Esophagus (tissue), 2 donors: ENCODE results near the gene RAB8B. TPM values are rescaled to one million over a fixed set of nuclear protein-coding genes. Genes with fewer than 3 reads are reported as not detected.
A peak's percentile ranks its signal among the peaks of the same experiment; 100 is the strongest.
"Not testable (repeated sequence)": the region's sequence is repeated elsewhere in the genome, so short reads cannot be mapped to it uniquely, and the experiment has no call there.

ENCODE experiments used
- H3K27ac ChIP-seq, 2 donors: one replicate each; pipeline ENCODE4 v1.5.1; 2013; ENCODE audit warnings: low read depth in 2 of 2, mild to moderate bottlenecking in 2 of 2, inconsistent platforms in 1 of 2, low read length in 1 of 2, moderate library complexity in 1 of 2
- H3K27me3 ChIP-seq, 2 donors: one replicate each; pipeline ENCODE4 v1.6.1; 2013; ENCODE audit warnings: low read length in 2 of 2, control low read depth in 1 of 2, mild to moderate bottlenecking in 1 of 2; ENCODE audit not compliant: insufficient read depth in 2 of 2, control insufficient read depth in 1 of 2
- H3K36me3 ChIP-seq, 2 donors: one replicate each; pipeline ENCODE4 v1.6.1; 2013; ENCODE audit warnings: low read length in 1 of 2; ENCODE audit not compliant: control insufficient read depth in 2 of 2, insufficient read depth in 2 of 2
- H3K4me1 ChIP-seq, 2 donors: one replicate each; pipeline ENCODE4 v1.6.1; 2013; ENCODE audit warnings: low read length in 1 of 2; ENCODE audit not compliant: control insufficient read depth in 2 of 2, insufficient read depth in 2 of 2
- H3K4me3 ChIP-seq, 2 donors: one replicate each; pipeline ENCODE4 v1.5.1; 2013; ENCODE audit warnings: low read length in 2 of 2, mild to moderate bottlenecking in 2 of 2, low read depth in 1 of 2, moderate library complexity in 1 of 2
- H3K9me3 ChIP-seq, 2 donors: one replicate each; pipeline ENCODE4 v1.6.1; 2013; ENCODE audit warnings: mild to moderate bottlenecking in 2 of 2, low read depth in 1 of 2, low read length in 1 of 2, moderate library complexity in 1 of 2; ENCODE audit not compliant: control insufficient read depth in 2 of 2, insufficient read depth in 1 of 2
- WGBS, 2 donors: extraction: QIAGEN DNeasy Blood & Tissue Kit; methylation state at CpG; one replicate each; pipeline ENCODE4 v1.1.7; 2013; 5-methylcytosine and 5-hydroxymethylcytosine counted together
- polyA plus RNA-seq, 2 donors: library from polyadenylated mRNA; stranded (reverse); fragments of 200-250 nt; gene quantifications; one replicate each; pipeline ENCODE4 v1.2.3, GENCODE V29; 2013
- donor health status: healthy with polysubstance abuse.
- donor health status: Bipolar disorder and iron deficiency.

The RAB8B gene
- polyA plus RNA-seq, 2 donors = 1.9 to 2.8 TPM

GRCh38 chr15:63231206-63231605 lies 41.8 kb downstream of the RAB8B start:
- no peaks in the 10 kb centered on the region for H3K9me3 ChIP-seq
- no peaks in the 10 kb centered on the region for H3K27me3 ChIP-seq
- no peak overlapping the region for H3K4me3 ChIP-seq
- 92 to 95% methylated on average over 3 of the region's 3 CpGs for WGBS, 2 donors
- H3K36me3 ChIP-seq = no peaks in the 10 kb centered on the region
- H3K4me1 ChIP-seq = peaks cover 2 to 9% of the 10 kb centered on the region in 2 donors
- H3K27ac ChIP-seq = no peak overlapping the region

- no peak overlapping the region for H3K27ac ChIP-seq
- WGBS, 2 donors = 56 to 58% methylated on average over 1 of the region's 1 CpG
- no peaks in the 10 kb centered on the region for H3K36me3 ChIP-seq
- no peak overlapping the region for H3K4me3 ChIP-seq
- peaks cover 2 to 9% of the 10 kb centered on the region in 2 donors for H3K4me1 ChIP-seq
- H3K27me3 ChIP-seq = no peaks in the 10 kb centered on the region
- H3K9me3 ChIP-seq = no peaks in the 10 kb centered on the region
Measured at GRCh38 chr15:63231706-63232105, 42.3 kb downstream of the RAB8B start.

- WGBS, 2 donors = 66 to 71% methylated on average over 4 of the region's 4 CpGs
- Histone ChIP-seq H3K36me3 (no peaks in the 10 kb centered on the region), H3K4me3 (no peak overlapping the region), H3K9me3 (no peaks in the 10 kb centered on the region), H3K4me1 (peaks cover 2 to 9% of the 10 kb centered on the region in 2 donors), H3K27ac (no peak overlapping the region), H3K27me3 (no peaks in the 10 kb centered on the region)
Measured at GRCh38 chr15:63232405-63232804, 43.0 kb downstream of the RAB8B start.

GRCh38 chr15:63232943-63233342 lies 43.5 kb downstream of the RAB8B start:
- Histone ChIP-seq H3K4me1 (peaks cover 2 to 9% of the 10 kb centered on the region in 2 donors), H3K27me3 (no peaks in the 10 kb centered on the region), H3K9me3 (no peaks in the 10 kb centered on the region), H3K36me3 (no peaks in the 10 kb centered on the region), H3K27ac (no peak overlapping the region), H3K4me3 (no peak overlapping the region)
- 93 to 98% methylated on average over 5 of the region's 5 CpGs for WGBS, 2 donors

DNA sequence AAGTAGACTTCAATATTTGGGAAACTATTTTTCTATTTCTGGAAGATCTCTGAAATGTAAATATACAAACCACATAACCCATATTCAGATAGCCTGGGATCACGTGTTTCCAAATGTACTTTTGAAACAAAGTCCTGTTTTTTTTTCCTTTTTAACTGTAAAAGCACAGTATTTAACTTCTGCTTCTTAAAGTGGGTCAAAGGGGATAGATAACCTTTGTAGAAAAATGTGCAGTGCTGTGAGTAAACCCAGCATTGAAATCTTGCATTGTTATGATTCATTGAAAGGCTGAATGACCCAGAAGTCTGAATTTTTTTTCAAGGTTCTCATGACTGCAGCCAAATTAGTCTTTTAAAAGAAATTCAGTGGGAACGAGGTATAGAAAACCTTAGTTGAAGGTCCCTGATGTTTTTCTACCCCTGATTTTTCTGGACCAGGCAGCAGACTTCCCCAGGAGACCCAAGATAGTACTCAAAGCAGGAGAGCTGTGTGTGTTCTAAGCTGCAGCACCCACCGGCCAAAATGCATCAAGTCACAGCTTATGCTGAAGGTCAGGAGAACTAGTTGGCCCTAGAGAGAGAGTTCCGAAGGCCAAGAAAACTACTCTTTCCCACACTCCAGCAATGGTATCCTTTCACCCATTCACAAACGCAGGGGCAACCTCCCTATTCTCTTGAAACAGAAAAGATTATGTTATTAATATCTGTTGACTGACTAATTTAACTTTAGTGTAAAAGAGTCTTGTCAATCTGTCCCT lies 44.4 kb downstream of the RAB8B start:
- no peak overlapping the region for H3K4me3 ChIP-seq
- 38 to 46% methylated on average over 5 of the region's 5 CpGs for WGBS, 2 donors
- H3K9me3 ChIP-seq = no peaks in the 10 kb centered on the region
- H3K27me3 ChIP-seq = no peaks in the 10 kb centered on the region
- H3K4me1 ChIP-seq = peaks cover 2 to 10% of the 10 kb centered on the region in 2 donors
- peak overlapping the region in 1 of 2 donors; percentile 51 for H3K27ac ChIP-seq
- no peaks in the 10 kb centered on the region for H3K36me3 ChIP-seq

- H3K27me3 ChIP-seq = no peaks in the 10 kb centered on the region
- no peaks in the 10 kb centered on the region for H3K9me3 ChIP-seq
- WGBS, 2 donors = 30 to 33% methylated on average over 5 of the region's 5 CpGs
- H3K36me3 ChIP-seq = no peaks in the 10 kb centered on the region
- H3K4me3 ChIP-seq = no peak overlapping the region
- peak overlapping the region; percentile 51 to 67 for H3K27ac ChIP-seq
- peaks cover 2 to 11% of the 10 kb centered on the region in 2 donors for H3K4me1 ChIP-seq
Measured at GRCh38 chr15:63234451-63234870, 45.1 kb downstream of the RAB8B start.

DNA sequence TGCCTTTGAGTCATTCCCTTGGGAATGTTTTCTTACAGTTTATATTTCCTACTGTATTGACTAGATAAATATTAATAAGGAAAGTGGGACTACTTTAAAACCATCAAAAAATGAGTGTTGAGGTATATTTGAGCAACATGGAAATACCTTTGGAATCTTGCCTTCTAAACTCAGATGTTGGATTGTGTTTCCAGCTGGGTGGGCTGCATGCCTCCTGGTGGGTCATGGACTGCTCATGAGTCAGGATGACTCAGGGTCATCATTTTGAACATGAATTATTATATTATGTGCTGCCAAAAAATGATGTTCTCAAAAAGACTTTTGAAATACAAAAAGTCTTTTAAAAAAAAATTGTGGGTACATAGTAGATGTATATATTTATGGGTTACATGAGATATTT lies 46.9 kb downstream of the RAB8B start:
- Histone ChIP-seq H3K4me1 (peaks cover 6 to 14% of the 10 kb centered on the region in 2 donors), H3K4me3 (no peak overlapping the region), H3K27ac (no peak overlapping the region), H3K27me3 (no peaks in the 10 kb centered on the region), H3K9me3 (no peaks in the 10 kb centered on the region), H3K36me3 (no peaks in the 10 kb centered on the region)

DNA sequence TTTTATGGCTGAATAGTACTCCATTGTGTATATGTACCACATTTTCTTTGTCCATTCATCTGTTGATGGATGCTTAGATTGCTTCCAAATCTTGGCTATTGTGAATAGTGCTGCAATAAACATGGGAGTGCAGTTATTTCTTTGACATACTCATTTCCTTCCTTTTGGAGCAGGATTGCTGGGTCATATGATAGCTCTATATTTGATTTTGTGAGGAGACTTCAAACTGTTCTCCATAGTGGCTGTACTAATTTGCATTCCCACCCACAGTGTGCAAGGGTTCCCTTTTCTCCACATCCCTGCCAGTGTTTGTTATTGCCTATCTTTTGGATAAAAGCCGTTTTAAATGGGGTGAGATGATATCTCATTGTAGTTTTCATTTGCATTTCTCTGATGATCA lies 47.7 kb downstream of the RAB8B start:
- H3K9me3 ChIP-seq, H3K27me3 ChIP-seq, H3K27ac ChIP-seq, H3K4me3 ChIP-seq, H3K36me3 ChIP-seq: not testable (repeated sequence)
- peaks cover 6 to 14% of the 10 kb centered on the region in 2 donors for H3K4me1 ChIP-seq
- WGBS, 2 donors = 72 to 77% methylated on average over 1 of the region's 1 CpG

GRCh38 chr15:63238171-63238570 lies 48.8 kb downstream of the RAB8B start:
- Histone ChIP-seq H3K27me3 (no peaks in the 10 kb centered on the region), H3K36me3 (no peaks in the 10 kb centered on the region), H3K4me1 (peaks cover 6 to 14% of the 10 kb centered on the region in 2 donors), H3K27ac (peak overlapping the region in 1 of 2 donors; percentile 9), H3K4me3 (no peak overlapping the region), H3K9me3 (no peaks in the 10 kb centered on the region)

DNA sequence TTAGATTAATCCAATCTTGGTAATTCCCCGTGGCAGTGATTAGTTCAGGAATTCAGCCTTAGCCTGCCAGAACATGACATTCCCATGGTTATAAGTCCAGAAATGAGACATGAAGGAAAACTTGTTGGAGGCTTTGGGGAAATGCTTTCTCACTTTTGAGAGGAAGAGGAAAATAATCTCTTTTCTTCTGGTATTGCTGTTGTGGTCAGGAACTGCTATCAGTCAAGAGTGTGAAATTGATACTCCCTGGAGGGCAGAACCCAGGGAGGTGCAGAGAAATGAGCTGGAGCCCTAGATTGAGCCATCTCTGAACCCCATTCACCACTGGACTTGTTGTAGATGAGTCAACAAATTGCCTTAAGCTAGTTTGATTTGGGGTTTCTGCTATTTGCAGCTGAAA lies 49.4 kb downstream of the RAB8B start:
- Histone ChIP-seq H3K4me1 (peaks cover 6 to 14% of the 10 kb centered on the region in 2 donors), H3K27me3 (no peaks in the 10 kb centered on the region), H3K36me3 (no peaks in the 10 kb centered on the region), H3K27ac (peak overlapping the region in 1 of 2 donors; percentile 25), H3K9me3 (no peaks in the 10 kb centered on the region), H3K4me3 (no peak overlapping the region)
- 16 to 40% methylated on average over 1 of the region's 1 CpG for WGBS, 2 donors
